HCT116 (cell line): Measurements from ENCODE around the gene SPCS2. TPM values are rescaled to one million over a fixed set of nuclear protein-coding genes. Genes with fewer than 3 reads are reported as not detected.

Experiments
- ATAC-seq: fragments of 200-7000 bp; cut with Tn5 transposase; 2 replicates; pipeline ENCODE4 v1.9.1; 2020; ENCODE audit warnings: mild to moderate bottlenecking, moderate library complexity
- BruUV-seq: library from RNA; stranded (reverse); fragments of 400-500 nt; replicated peaks from 2 replicates; lab custom pipeline; 2021; lab: Mats Ljungman, UMichigan
- CTCF ChIA-PET: fragments of 300-600 bp; sonication (Branson Sonifier 250); formaldehyde crosslinking; loops from one replicate; lab custom pipeline; 2021; ENCODE audit warnings: antibody characterized with exemption; lab: Charles Lee
- POLR2A ChIA-PET: fragments of 300-600, 350-600 bp; sonication (Branson Sonifier 250); formaldehyde crosslinking; loops from one replicate; lab custom pipeline; 2021; ENCODE audit warnings: antibody characterized with exemption; lab: Charles Lee
- RAD21 ChIA-PET, 2 experiments: fragments of 300-600 bp; sonication (Branson Sonifier 250); formaldehyde crosslinking; loops; one replicate each; lab custom pipeline; 2023; ENCODE audit warnings: low total read pairs in 2 of 2; ENCODE audit not compliant: uncharacterized antibody in 2 of 2, unreplicated experiment in 2 of 2, low non-redundant PET in 1 of 2; lab: Charles Lee
- DNase-seq: peaks from one replicate; pipeline ENCODE4 v3.0.0-alpha.2; 2010; ENCODE audit warnings: low read depth, low spot score
- H2AFZ ChIP-seq: fragments of 200-600 bp; shearing (Covaris generic), sonication (generic); 2 replicates; pipeline ENCODE4 v1.6.1; 2017; ENCODE audit warnings: low read depth, mixed run types, mixed read lengths, antibody characterized with exemption, low read length; ENCODE audit not compliant: poor library complexity, severe bottlenecking
- H3K27ac ChIP-seq: 2 replicates; pipeline ENCODE4 v1.5.1; 2012; ENCODE audit warnings: low read depth, low read length
- H3K27me3 ChIP-seq: fragments of 200-600 bp; sonication (generic); 2 replicates; pipeline ENCODE4 v1.6.1; 2016; ENCODE audit warnings: mixed run types, low read length, mixed read lengths; ENCODE audit not compliant: insufficient read depth
- H3K36me3 ChIP-seq, 2 experiments: fragments of 200-500 bp in 1 of 2; fragments of 200-600 bp in 1 of 2; sonication (Bioruptor generic) in 1 of 2; sonication (generic) in 1 of 2; 2 replicates each; pipeline versions ENCODE4 v1.5.1 to v1.6.1; 2014 to 2016; ENCODE audit warnings: low read length in 2 of 2, inconsistent platforms in 1 of 2, mixed read lengths in 1 of 2, mixed run types in 1 of 2; ENCODE audit not compliant: insufficient read depth in 2 of 2, control insufficient read depth in 1 of 2
- H3K4me1 ChIP-seq, 2 experiments: fragments of 200-600 bp in 1 of 2; sonication (generic) in 1 of 2; 2 replicates each; pipeline versions ENCODE4 v1.5.1 to v1.6.1; 2012 to 2017; ENCODE audit warnings: low read length in 2 of 2, inconsistent platforms in 1 of 2, mild to moderate bottlenecking in 1 of 2, mixed read lengths in 1 of 2, mixed run types in 1 of 2, moderate library complexity in 1 of 2; ENCODE audit not compliant: insufficient read depth in 2 of 2, control insufficient read depth in 1 of 2
- H3K4me2 ChIP-seq: fragments of 200-600 bp; sonication (generic); 2 replicates; pipeline ENCODE4 v1.6.1; 2017; ENCODE audit warnings: mixed run types, low read length, mixed read lengths
- H3K4me3 ChIP-seq, 2 experiments: fragments of 200-600 bp in 1 of 2; sonication (generic) in 1 of 2; replicated peaks in 1 of 2; 2 replicates each; pipeline ENCODE4 v1.5.1; 2011 to 2016; ENCODE audit warnings: low read length in 2 of 2, control low read depth in 1 of 2, low read depth in 1 of 2, mild to moderate bottlenecking in 1 of 2, mixed read lengths in 1 of 2, mixed run types in 1 of 2
- H3K79me2 ChIP-seq: fragments of 200-600 bp; sonication (generic); 2 replicates; pipeline ENCODE4 v1.6.1; 2017; ENCODE audit warnings: mild to moderate bottlenecking, mixed run types, low read length, moderate library complexity, mixed read lengths; ENCODE audit not compliant: insufficient read depth
- H3K9ac ChIP-seq: fragments of 200-600 bp; sonication (generic); 2 replicates; pipeline ENCODE4 v1.6.1; 2016; ENCODE audit warnings: low read length, mixed read lengths
- H3K9me2 ChIP-seq: fragments of 200-600 bp; sonication (generic), shearing (Covaris generic); 2 replicates; pipeline ENCODE4 v1.6.1; 2017; ENCODE audit warnings: mixed run types, mild to moderate bottlenecking, moderate library complexity; ENCODE audit not compliant: insufficient read depth
- H3K9me3 ChIP-seq, 2 experiments: fragments of 200-500 bp in 1 of 2; fragments of 200-600 bp in 1 of 2; sonication (Bioruptor generic) in 1 of 2; sonication (generic) in 1 of 2; 2 replicates each; pipeline ENCODE4 v1.6.1; 2014 to 2017; ENCODE audit warnings: low read length in 2 of 2, mixed read lengths in 2 of 2, inconsistent platforms in 1 of 2, low read depth in 1 of 2, mild to moderate bottlenecking in 1 of 2, mixed run types in 1 of 2, moderate library complexity in 1 of 2; ENCODE audit not compliant: control insufficient read depth in 1 of 2, insufficient read depth in 1 of 2
- H4K20me1 ChIP-seq: fragments of 200-600 bp; sonication (generic), shearing (Covaris generic); 2 replicates; pipeline ENCODE4 v1.6.1; 2017; ENCODE audit warnings: mixed run types, mild to moderate bottlenecking, moderate library complexity; ENCODE audit not compliant: insufficient read depth
- CBX3 ChIP-seq: IDR thresholded peaks from 2 replicates; pipeline ENCODE4 v1.6.1; 2012; ENCODE audit warnings: low read depth
- CEBPB ChIP-seq: IDR thresholded peaks from 2 replicates; pipeline ENCODE4 v1.6.1; 2012; ENCODE audit warnings: low read depth
- EGR1 ChIP-seq: IDR thresholded peaks from 2 replicates; pipeline ENCODE4 v1.6.1; 2012; ENCODE audit warnings: low read depth
- ELF1 ChIP-seq: IDR thresholded peaks from 2 replicates; pipeline ENCODE4 v1.6.1; 2012; ENCODE audit warnings: low read depth, borderline replicate concordance
- EZH2 ChIP-seq: fragments of 200-600 bp; sonication (generic); IDR thresholded peaks from 2 replicates; pipeline ENCODE4 v1.6.1; 2017; ENCODE audit warnings: antibody characterized with exemption, mixed run types
- EZH2phosphoT487 ChIP-seq: fragments of 200-600 bp; IDR thresholded peaks from 2 replicates; pipeline ENCODE4 v1.6.1; 2018; ENCODE audit warnings: antibody characterized with exemption, borderline replicate concordance
- JUND ChIP-seq: IDR thresholded peaks from 2 replicates; pipeline ENCODE4 v1.6.1; 2012
- POLR2A ChIP-seq: IDR thresholded peaks from 2 replicates; pipeline ENCODE4 v1.7.0; 2011; ENCODE audit warnings: borderline replicate concordance; ENCODE audit not compliant: insufficient read depth, insufficient read length; ENCODE audit errors: extremely low read depth
- POLR2AphosphoS5 ChIP-seq: IDR thresholded peaks from 2 replicates; pipeline ENCODE4 v1.6.1; 2011; ENCODE audit warnings: mild to moderate bottlenecking, low read depth, low read length, moderate library complexity
- RAD21 ChIP-seq: IDR thresholded peaks from 2 replicates; pipeline ENCODE4 v1.6.1; 2012; ENCODE audit warnings: low read depth, mild to moderate bottlenecking
- SIN3A ChIP-seq: IDR thresholded peaks from 2 replicates; pipeline ENCODE4 v1.6.1; 2012; ENCODE audit warnings: low read depth
- SRF ChIP-seq: IDR thresholded peaks from 2 replicates; pipeline ENCODE4 v1.6.1; 2012; ENCODE audit warnings: low read depth
- TCF7L2 ChIP-seq: IDR thresholded peaks from 2 replicates; pipeline ENCODE4 v1.7.0; 2011; ENCODE audit warnings: borderline replicate concordance, inconsistent platforms; ENCODE audit not compliant: insufficient read depth, insufficient read length; ENCODE audit errors: extremely low read depth
- YY1 ChIP-seq: IDR thresholded peaks from 2 replicates; pipeline ENCODE4 v1.6.1; 2011; ENCODE audit warnings: low read length, low read depth, moderate library complexity, mild to moderate bottlenecking; ENCODE audit not compliant: insufficient replicate concordance; ENCODE audit errors: extremely low read depth
- ZFX ChIP-seq: fragments of 450-650 bp; IDR thresholded peaks from 2 replicates; pipeline ENCODE4 v1.6.1; 2017
- ZNF274 ChIP-seq: fragments of 200-500 bp; sonication (Bioruptor generic); IDR thresholded peaks from 2 replicates; pipeline ENCODE4 v1.6.1; 2014; ENCODE audit warnings: mild to moderate bottlenecking, low read depth, low read length, inconsistent platforms
- intact Hi-C: fragments of 100-400 bp; cut with micrococcal nuclease; formaldehyde crosslinking; loops from 2 replicates; pipeline ENCODE4 v1.10.0; 2022
- total RNA-seq: library from RNA; stranded (reverse); gene quantifications from one replicate; pipeline ENCODE4 v1.2.1, GENCODE V29; 2021; ENCODE audit not compliant: unreplicated experiment
- TF ChIP-seq, protein P1 (sequence below): IDR thresholded peaks from 2 replicates; pipeline ENCODE4 v1.6.1; 2011; ENCODE audit warnings: mild to moderate bottlenecking, low read length, moderate library complexity; ENCODE audit not compliant: insufficient replicate concordance; ENCODE audit errors: extremely low read depth
- TF ChIP-seq, protein P2 (sequence below): IDR thresholded peaks from 2 replicates; pipeline ENCODE4 v1.6.1; 2012
- TF ChIP-seq, protein P3 (sequence below): IDR thresholded peaks from 2 replicates; pipeline ENCODE4 v1.6.1; 2012
- TF ChIP-seq, protein P4 (sequence below): IDR thresholded peaks from 2 replicates; pipeline ENCODE4 v1.6.1; 2012; ENCODE audit warnings: low read depth

Gene SPCS2
- total RNA-seq, 1 experiment from 2014 or later, result 133 TPM

DNA sequence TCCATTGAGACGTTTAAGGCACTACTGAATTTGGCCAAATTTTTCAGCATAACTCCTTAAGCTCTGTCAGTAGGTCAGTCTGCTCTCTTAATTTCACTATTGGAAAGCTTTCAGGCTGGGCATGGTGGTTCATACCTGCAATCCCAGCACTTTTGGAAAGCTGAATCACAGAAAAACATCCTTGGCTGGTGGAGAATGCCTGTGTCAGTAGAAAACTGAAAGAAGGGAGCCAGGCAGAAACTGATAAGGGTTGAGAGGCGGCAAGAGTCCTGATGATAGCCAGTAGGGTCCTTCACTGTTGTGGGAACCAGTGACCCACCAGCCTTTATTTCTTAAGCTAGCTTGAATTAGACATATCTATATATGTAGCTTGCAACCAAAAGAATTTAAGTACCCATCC is 62.3 kb downstream of the SPCS2 start:
- Histone ChIP-seq H3K27me3 (no peaks in the 10 kb centered on the region), H3K4me3 (no peak overlapping the region), H3K9ac (no peak overlapping the region), H3K9me3 (no peaks in the 10 kb centered on the region), H3K79me2 (no peaks in the 10 kb centered on the region), H3K4me2 (no peak overlapping the region), H4K20me1 (no peaks in the 10 kb centered on the region), H2AFZ (no peak overlapping the region), H3K4me1 (no peaks in the 10 kb centered on the region), H3K36me3 (peaks cover 7 to 15% of the 10 kb centered on the region in 2 experiments; a peak in 3 of 4 replicates), H3K9me2 (no peaks in the 10 kb centered on the region), H3K27ac (no peak overlapping the region)
- intact Hi-C loops, result no loop called here
- RAD21 ChIA-PET, result no interaction called here
- BruUV-seq, result no TSS peak
- TF ChIP-seq JUND (no peak), RAD21 (no peak), POLR2AphosphoS5 (no peak), CEBPB (no peak), ZFX (no peak), YY1 (no peak), SRF (no peak), EZH2phosphoT487 (no peak), SIN3A (no peak), EGR1 (no peak), TCF7L2 (no peak), ELF1 (no peak), EZH2 (no peak), CBX3 (no peak), ZNF274 (no peak), POLR2A (no peak)
- TF ChIP-seq, protein P1, sequence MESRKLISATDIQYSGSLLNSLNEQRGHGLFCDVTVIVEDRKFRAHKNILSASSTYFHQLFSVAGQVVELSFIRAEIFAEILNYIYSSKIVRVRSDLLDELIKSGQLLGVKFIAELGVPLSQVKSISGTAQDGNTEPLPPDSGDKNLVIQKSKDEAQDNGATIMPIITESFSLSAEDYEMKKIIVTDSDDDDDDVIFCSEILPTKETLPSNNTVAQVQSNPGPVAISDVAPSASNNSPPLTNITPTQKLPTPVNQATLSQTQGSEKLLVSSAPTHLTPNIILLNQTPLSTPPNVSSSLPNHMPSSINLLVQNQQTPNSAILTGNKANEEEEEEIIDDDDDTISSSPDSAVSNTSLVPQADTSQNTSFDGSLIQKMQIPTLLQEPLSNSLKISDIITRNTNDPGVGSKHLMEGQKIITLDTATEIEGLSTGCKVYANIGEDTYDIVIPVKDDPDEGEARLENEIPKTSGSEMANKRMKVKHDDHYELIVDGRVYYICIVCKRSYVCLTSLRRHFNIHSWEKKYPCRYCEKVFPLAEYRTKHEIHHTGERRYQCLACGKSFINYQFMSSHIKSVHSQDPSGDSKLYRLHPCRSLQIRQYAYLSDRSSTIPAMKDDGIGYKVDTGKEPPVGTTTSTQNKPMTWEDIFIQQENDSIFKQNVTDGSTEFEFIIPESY, result no peak
- TF ChIP-seq, protein P2, sequence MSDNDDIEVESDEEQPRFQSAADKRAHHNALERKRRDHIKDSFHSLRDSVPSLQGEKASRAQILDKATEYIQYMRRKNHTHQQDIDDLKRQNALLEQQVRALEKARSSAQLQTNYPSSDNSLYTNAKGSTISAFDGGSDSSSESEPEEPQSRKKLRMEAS, result no peak
- TF ChIP-seq, protein P3, sequence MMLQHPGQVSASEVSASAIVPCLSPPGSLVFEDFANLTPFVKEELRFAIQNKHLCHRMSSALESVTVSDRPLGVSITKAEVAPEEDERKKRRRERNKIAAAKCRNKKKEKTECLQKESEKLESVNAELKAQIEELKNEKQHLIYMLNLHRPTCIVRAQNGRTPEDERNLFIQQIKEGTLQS, result no peak
- TF ChIP-seq, protein P4, sequence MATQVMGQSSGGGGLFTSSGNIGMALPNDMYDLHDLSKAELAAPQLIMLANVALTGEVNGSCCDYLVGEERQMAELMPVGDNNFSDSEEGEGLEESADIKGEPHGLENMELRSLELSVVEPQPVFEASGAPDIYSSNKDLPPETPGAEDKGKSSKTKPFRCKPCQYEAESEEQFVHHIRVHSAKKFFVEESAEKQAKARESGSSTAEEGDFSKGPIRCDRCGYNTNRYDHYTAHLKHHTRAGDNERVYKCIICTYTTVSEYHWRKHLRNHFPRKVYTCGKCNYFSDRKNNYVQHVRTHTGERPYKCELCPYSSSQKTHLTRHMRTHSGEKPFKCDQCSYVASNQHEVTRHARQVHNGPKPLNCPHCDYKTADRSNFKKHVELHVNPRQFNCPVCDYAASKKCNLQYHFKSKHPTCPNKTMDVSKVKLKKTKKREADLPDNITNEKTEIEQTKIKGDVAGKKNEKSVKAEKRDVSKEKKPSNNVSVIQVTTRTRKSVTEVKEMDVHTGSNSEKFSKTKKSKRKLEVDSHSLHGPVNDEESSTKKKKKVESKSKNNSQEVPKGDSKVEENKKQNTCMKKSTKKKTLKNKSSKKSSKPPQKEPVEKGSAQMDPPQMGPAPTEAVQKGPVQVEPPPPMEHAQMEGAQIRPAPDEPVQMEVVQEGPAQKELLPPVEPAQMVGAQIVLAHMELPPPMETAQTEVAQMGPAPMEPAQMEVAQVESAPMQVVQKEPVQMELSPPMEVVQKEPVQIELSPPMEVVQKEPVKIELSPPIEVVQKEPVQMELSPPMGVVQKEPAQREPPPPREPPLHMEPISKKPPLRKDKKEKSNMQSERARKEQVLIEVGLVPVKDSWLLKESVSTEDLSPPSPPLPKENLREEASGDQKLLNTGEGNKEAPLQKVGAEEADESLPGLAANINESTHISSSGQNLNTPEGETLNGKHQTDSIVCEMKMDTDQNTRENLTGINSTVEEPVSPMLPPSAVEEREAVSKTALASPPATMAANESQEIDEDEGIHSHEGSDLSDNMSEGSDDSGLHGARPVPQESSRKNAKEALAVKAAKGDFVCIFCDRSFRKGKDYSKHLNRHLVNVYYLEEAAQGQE, result no peak
- CTCF ChIA-PET, result interaction anchor here (1.1 kb wide), 1 partner anchor 11 kb away, joined by 4 read pairs; no protein-coding TSS in a partner anchor
- ATAC-seq, result no peak
- no peak for DNase-seq
- POLR2A ChIA-PET, result no interaction called here
